ENCODE measurements around the gene SERPINA3. TPM values are rescaled to one million over a fixed set of nuclear protein-coding genes. Genes with fewer than 3 reads are reported as not detected.

The SERPINA3 gene
- total RNA-seq, 2 donors from 2014 or later = 279 to 301 TPM

DNA sequence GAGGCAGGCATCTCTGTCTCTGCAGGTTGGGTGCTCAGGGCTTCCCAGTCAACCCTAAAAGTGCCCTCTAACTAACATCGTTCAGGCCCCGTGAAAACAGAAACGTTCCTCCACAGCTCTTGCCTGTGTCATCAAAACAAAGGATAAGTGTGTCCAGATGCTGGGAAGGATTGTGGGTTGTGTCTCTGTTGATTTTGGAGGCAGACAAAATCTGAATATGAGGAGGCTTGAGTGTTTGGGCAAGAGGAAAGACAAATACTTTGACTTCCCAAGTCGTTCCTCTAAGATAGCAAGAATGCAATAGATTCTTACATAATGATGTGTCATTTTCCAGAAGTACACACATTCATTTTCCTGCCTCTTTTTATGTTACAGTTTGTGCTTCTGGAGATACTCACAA, 52.9 kb downstream of the SERPINA3 start:
- DNase-seq (ENCODE audit: low spot score) = no peak
- intact Hi-C loops (cut with DNase I) = no loop called here

GRCh38 chr14:94665544-94665943, 53.4 kb downstream of the SERPINA3 start:
- DNase-seq (ENCODE audit: low spot score) = no peak
- intact Hi-C loops (cut with DNase I) = no loop called here

GRCh38 chr14:94670692-94671285, 58.6 kb downstream of the SERPINA3 start:
- no peak for DNase-seq (ENCODE audit: low spot score)
- intact Hi-C loops (cut with DNase I) = loop anchor here in 1 of 2 donors (10.0 kb wide), 1 partner anchor 246 kb away; no protein-coding TSS in a partner anchor

GRCh38 chr14:94671870-94672444, 59.8 kb downstream of the SERPINA3 start:
- no peak for DNase-seq (ENCODE audit: low spot score)
- intact Hi-C loops (cut with DNase I) = loop anchor here in 1 of 2 donors (10.0 kb wide), 1 partner anchor 247 kb away; no protein-coding TSS in a partner anchor

- intact Hi-C loops (cut with DNase I) = loop anchor here in 1 of 2 donors (10.0 kb wide), 1 partner anchor 248 kb away; no protein-coding TSS in a partner anchor
- DNase-seq (ENCODE audit: low spot score) = no peak
Observed at GRCh38 chr14:94673071-94673470, 60.9 kb downstream of the SERPINA3 start.

Other genes with a start within 250 kb of the SERPINA3 start
- gene SERPINA2, start 245.7 kb upstream of the SERPINA3 start, total RNA-seq = not detected
- 10 to 100 TPM; 10.3 to 34.5 TPM for gene SERPINA1, start 223.8 kb upstream of the SERPINA3 start, total RNA-seq
- gene SERPINA11, start 159.6 kb upstream of the SERPINA3 start, total RNA-seq = not detected
- not detected for gene SERPINA9, start 136.2 kb upstream of the SERPINA3 start, total RNA-seq
- not detected for gene SERPINA12, start 102.9 kb upstream of the SERPINA3 start, total RNA-seq
- not detected for gene SERPINA4, start 50.9 kb upstream of the SERPINA3 start, total RNA-seq
- gene SERPINA5, start 31.0 kb upstream of the SERPINA3 start, total RNA-seq = 10 to 100 TPM in 1 of 2 donors, 1 to 10 TPM in 1; 5.2 to 13.6 TPM
- gene GSC, start 157.7 kb downstream of the SERPINA3 start, total RNA-seq = under 1 TPM; 0.76 to 0.97 TPM

Measured in posterior vena cava (tissue), 2 donors.